Measurements from ENCODE around the gene TBXAS1.

GRCh38 chr7:139823959-139824521 lies 5.0 kb upstream of the TBXAS1 start:
- TF ChIP-seq CTCF (IDR thresholded peaks at IDR 0.05) (no peak), EP300 (IDR thresholded peaks at IDR 0.05; ENCODE audit: low read depth) (no peak), POLR2A (IDR thresholded peaks at IDR 0.05) (no peak)

All from transverse colon (tissue), 3 donors.